ENCODE data around the gene FARS2. TPM values are rescaled to one million over a fixed set of nuclear protein-coding genes. Genes with fewer than 3 reads are reported as not detected.
"Not testable (repeated sequence)": the region's sequence is repeated elsewhere in the genome, so short reads cannot be mapped to it uniquely, and the experiment has no call there.

FARS2 gene
- total and polyA plus RNA-seq, 2 donors (not counting 1 experiment from before 2014, with no cell fraction given) = 33.0 to 35.5 TPM

DNA sequence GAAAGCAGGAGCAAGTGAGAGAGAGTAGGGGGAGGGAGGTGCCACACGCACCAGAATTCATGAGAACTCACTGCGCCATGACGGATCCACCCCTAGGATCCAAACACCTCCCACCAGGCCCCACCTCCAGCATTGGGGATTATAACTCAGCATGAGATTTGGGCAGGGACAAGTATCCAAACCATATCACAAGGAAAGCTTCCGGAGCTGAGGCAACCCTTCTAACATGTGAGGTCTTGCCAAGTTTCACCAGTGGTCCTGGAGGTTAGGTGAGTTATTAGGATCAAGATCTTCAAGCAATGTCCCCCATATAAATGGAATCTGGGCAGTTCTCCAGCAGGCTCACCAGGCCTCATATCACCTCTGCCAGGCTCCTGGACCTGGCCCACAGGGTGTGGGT, 437.0 kb downstream of the FARS2 start:
- no peak for TF ChIP-seq EZH2 (IDR thresholded peaks at IDR 0.05; ENCODE audit: borderline replicate concordance, insufficient read depth, low read depth, low read length, poor library complexity, severe bottlenecking)
- Histone ChIP-seq H3K79me2 (ENCODE audit: control insufficient read depth, insufficient read depth, low read length) (peaks cover 6% of the 10 kb centered on the region), H3K36me3 (replicated peaks in 1 of 2; ENCODE audit: control extremely low read depth in 1 of 2, control insufficient read depth in 1 of 2, extremely low read depth in 1 of 2, insufficient read depth in 2 of 2, low read length in 1 of 2) (no peaks in the 10 kb centered on the region), H3K27ac (ENCODE audit: low read length in 2 of 2) (no peak overlapping the region), H3K4me1 (ENCODE audit: control insufficient read depth in 2 of 2, insufficient read depth in 2 of 2, low read length in 2 of 2) (peaks cover 22 to 31% of the 10 kb centered on the region in 2 donors), H3K27me3 (replicated peaks in 1 of 4; ENCODE audit: control extremely low read depth in 1 of 4, control insufficient read depth in 3 of 4, insufficient read depth in 4 of 4, low read length in 3 of 4) (no peaks in the 10 kb centered on the region), H3K9me3 (ENCODE audit: control extremely low read depth in 1 of 3, control insufficient read depth in 2 of 3, insufficient read depth in 1 of 3, low read length in 2 of 3) (peaks cover 0 to 6% (median 0%) of the 10 kb centered on the region in 3 donors), H3K4me2 (replicated peaks; ENCODE audit: low read depth, low read length, poor library complexity, severe bottlenecking) (peak overlapping the region; percentile 30), H4K20me1 (ENCODE audit: control insufficient read depth, insufficient read depth, low read length, poor library complexity, severe bottlenecking) (no peaks in the 10 kb centered on the region), H3K9ac (ENCODE audit: low read length) (no peak overlapping the region), H3K4me3 (ENCODE audit: control extremely low read depth in 1 of 5, extremely low read depth in 1 of 5, insufficient read depth in 1 of 5, low read depth in 2 of 5, low read length in 4 of 5) (no peak overlapping the region), H2AFZ (ENCODE audit: insufficient read depth, low read depth, low read length, poor library complexity, severe bottlenecking) (no peak overlapping the region)
- ChIA-PET POLR2A (no interaction called here), CTCF (no interaction called here)
- H3K9me3 Mint-ChIP-seq (ENCODE audit: insufficient read depth) = no peaks in the 10 kb centered on the region
- H3K4me1 Mint-ChIP-seq = peaks cover 37% of the 10 kb centered on the region
- WGBS (ENCODE audit: insufficient coverage) = no CpG with 5 or more reads among the region's 4 CpGs
- H3K27me3 Mint-ChIP-seq = no peaks in the 10 kb centered on the region
- intact Hi-C loops (cut with micrococcal nuclease) = loop anchor here (5.0 kb wide), 1 partner anchor 36 kb away; no protein-coding TSS in a partner anchor
- no peak overlapping the region for H3K4me3 Mint-ChIP-seq
- H3K27ac Mint-ChIP-seq = peak overlapping the region; percentile 60
- no peak for DNase-seq
- no peak for ATAC-seq (ENCODE audit: low read depth)

DNA sequence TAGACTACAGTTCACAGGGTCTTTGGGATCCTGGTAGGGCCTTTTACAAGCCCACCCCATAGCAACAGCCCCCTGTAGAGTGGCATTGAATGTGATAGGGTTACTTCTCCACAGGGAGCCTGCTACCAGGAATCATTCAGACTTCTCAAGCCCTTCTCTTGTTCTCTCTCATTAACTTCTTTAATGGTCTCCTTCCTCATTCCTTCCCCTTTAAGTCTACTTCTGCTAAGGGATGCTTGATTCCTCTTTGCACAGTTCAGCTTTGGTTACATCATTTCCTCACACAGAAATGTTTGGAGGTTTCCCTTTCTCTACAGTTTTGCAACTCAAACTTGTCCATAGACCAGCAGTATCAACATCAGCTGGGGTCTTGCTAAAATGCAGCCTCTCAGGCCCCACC, 437.8 kb downstream of the FARS2 start:
- H3K9me3 ChIP-seq (ENCODE audit: control extremely low read depth in 1 of 3, control insufficient read depth in 2 of 3, insufficient read depth in 1 of 3, low read length in 2 of 3); H3K36me3 ChIP-seq (replicated peaks in 1 of 2; ENCODE audit: control extremely low read depth in 1 of 2, control insufficient read depth in 1 of 2, extremely low read depth in 1 of 2, insufficient read depth in 2 of 2, low read length in 1 of 2); H3K9me3 Mint-ChIP-seq (ENCODE audit: insufficient read depth); H3K27ac ChIP-seq (ENCODE audit: low read length in 2 of 2); CTCF ChIA-PET; H3K4me3 ChIP-seq (ENCODE audit: control extremely low read depth in 1 of 5, extremely low read depth in 1 of 5, insufficient read depth in 1 of 5, low read depth in 2 of 5, low read length in 4 of 5); H2AFZ ChIP-seq (ENCODE audit: insufficient read depth, low read depth, low read length, poor library complexity, severe bottlenecking); H3K27me3 ChIP-seq (replicated peaks in 1 of 4; ENCODE audit: control extremely low read depth in 1 of 4, control insufficient read depth in 3 of 4, insufficient read depth in 4 of 4, low read length in 3 of 4); H4K20me1 ChIP-seq (ENCODE audit: control insufficient read depth, insufficient read depth, low read length, poor library complexity, severe bottlenecking); H3K79me2 ChIP-seq (ENCODE audit: control insufficient read depth, insufficient read depth, low read length); POLR2A ChIA-PET; H3K9ac ChIP-seq (ENCODE audit: low read length); H3K27me3 Mint-ChIP-seq: not testable (repeated sequence)
- intact Hi-C loops (cut with micrococcal nuclease) = loop anchor here (5.0 kb wide), 1 partner anchor 37 kb away; no protein-coding TSS in a partner anchor
- peaks cover 37% of the 10 kb centered on the region for H3K4me1 Mint-ChIP-seq
- ATAC-seq (ENCODE audit: low read depth) (peak; percentile 41), DNase-seq (peak; percentile 34)
- Histone ChIP-seq H3K4me2 (replicated peaks; ENCODE audit: low read depth, low read length, poor library complexity, severe bottlenecking) (peak overlapping the region; percentile 30), H3K4me1 (ENCODE audit: control insufficient read depth in 2 of 2, insufficient read depth in 2 of 2, low read length in 2 of 2) (peaks cover 22 to 31% of the 10 kb centered on the region in 2 donors)
- H3K27ac Mint-ChIP-seq = peak overlapping the region; percentile 60
- H3K4me3 Mint-ChIP-seq = peak overlapping the region; percentile 7
